ENCODE measurements around the gene MINAR1.
"Not testable (repeated sequence)": the region's sequence is repeated elsewhere in the genome, so short reads cannot be mapped to it uniquely, and the experiment has no call there.

MINAR1 gene

GRCh38 chr15:79431636-79432344 lies at the start of gene MINAR1:
TSS of gene MINAR1 (plus strand) at chr15:79432336. CDS start at chr15:79456148, 23,812 bp downstream.
- DNase-seq (ENCODE audit: low spot score) = no peak

DNA sequence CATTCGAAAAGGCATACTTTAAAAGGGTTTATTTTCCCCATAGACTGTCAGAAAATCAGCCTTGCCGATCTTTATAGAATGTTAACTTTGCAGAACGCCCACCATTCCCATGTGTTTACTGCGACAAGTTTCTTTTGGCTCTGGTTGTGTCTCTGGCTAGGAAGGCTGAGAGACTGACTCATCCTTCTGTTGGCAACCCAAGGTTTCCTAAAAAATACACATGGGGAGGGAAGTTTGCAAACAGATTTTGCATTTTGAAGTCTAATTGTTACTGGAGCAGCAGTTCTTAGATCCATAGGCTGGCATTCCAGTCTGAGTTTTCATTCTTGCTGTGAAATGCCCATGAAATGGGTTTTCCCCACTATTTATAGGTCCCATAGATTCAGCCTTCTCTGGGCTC lies 37.9 kb upstream of the MINAR1 start:
- no peak for DNase-seq (ENCODE audit: low spot score)

DNA sequence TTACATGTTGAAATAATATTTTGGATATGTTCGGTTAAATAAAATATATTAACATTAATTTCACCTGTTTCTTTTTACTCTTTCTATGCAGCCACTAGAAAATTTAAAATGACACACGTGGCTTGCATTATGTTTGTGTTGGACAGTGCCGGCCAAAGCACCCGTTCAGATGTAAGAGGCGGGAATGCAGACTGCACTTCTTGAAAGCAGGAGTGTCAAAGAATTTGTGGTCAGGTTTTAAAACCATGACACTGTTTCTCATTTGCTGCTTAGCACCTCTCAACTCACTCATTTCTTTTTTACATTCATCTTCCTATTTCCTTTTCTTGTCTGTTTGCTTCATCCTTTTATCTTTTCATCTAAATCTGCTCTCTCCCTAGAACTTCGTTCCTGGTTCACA lies 35.3 kb upstream of the MINAR1 start:
- DNase-seq (ENCODE audit: low spot score) = no peak

- DNase-seq (ENCODE audit: low spot score) = no peak
Observed at GRCh38 chr15:79397269-79397910, 34.7 kb upstream of the MINAR1 start.

DNA sequence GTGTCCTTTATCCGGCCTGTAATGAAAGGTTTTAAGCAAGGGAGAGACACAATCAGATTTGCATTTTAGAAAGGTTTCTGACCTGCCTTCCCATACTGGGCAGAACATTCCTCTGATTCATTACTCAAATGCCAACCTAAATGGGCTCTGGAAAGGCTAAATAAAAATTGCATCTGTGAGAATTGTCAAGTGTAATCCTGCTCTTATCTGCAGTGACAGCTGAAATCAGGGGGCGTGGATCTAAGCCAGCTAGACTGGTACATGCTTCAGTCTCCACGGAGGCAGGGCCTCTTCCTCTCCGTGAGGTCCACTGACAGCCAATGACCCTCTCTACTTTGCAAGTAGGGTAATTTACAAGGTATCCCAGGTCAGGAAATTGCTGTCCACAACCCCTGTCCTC lies 32.5 kb upstream of the MINAR1 start:
- DNase-seq (ENCODE audit: low spot score) = no peak

DNA sequence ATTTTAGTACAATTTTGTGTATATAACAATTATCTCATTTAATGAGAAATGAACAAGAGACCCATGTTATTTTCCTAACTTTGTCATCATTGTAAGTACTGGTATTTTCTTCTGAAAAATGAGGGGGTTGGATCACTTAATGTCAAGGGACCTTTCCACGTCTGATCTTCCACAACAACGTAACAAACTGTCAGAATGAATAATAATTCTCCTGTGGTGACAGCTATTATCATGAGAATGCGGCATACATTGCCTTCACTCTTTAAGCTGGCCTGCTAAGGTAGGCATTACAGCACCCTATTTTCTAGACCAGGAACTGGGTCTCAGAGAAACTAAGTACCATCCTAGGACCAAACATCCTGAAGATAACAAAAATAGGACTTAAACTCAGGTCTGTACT lies 31.5 kb upstream of the MINAR1 start:
- DNase-seq (ENCODE audit: low spot score) = no peak

GRCh38 chr15:79401301-79401700 lies 30.8 kb upstream of the MINAR1 start:
- DNase-seq (ENCODE audit: low spot score) = no peak

- DNase-seq (ENCODE audit: low spot score) = no peak
Observed at GRCh38 chr15:79402136-79402535, 30.0 kb upstream of the MINAR1 start.

- no peak for DNase-seq (ENCODE audit: low spot score)
Observed at GRCh38 chr15:79403501-79403900, 28.6 kb upstream of the MINAR1 start.

DNA sequence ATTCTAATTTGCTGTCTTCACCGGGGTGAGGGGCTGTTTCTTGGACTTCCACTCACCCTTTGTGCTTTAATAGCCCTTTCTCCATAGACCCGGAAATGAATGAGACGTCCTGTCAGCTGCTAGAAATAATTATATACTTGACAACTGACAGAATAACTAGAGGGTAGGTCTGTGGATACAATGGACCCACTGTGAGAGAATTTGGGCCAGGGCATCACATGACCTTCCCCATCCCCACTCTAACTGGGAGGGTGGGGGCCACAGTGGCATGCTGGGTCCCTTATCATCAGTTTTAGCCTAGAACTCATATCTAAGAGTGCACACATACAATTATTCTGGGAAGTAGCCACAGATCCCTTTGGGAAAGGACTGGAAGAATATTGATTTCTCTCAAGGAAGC lies 25.9 kb upstream of the MINAR1 start:
- DNase-seq (ENCODE audit: low spot score) = peak; percentile 66

DNA sequence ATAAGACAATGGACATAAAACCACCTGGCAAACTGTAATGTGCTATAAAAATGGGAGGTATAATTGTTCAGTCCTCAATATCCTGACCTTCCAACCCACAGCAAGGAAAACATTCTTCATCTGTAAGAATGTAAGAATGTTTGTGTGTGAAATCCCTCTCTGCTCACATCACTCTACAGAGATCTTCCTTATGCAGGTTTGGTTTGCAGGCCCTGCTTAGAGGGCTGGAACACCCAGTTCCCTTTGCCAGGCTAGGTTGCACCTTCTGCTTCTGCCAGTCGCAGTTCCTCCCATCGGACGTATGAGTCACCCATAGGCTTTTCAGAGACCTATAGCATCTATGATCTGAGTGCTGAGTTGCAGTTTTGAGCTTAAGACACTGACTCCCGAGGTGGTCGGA lies 24.1 kb upstream of the MINAR1 start:
- no peak for DNase-seq (ENCODE audit: low spot score)

DNA sequence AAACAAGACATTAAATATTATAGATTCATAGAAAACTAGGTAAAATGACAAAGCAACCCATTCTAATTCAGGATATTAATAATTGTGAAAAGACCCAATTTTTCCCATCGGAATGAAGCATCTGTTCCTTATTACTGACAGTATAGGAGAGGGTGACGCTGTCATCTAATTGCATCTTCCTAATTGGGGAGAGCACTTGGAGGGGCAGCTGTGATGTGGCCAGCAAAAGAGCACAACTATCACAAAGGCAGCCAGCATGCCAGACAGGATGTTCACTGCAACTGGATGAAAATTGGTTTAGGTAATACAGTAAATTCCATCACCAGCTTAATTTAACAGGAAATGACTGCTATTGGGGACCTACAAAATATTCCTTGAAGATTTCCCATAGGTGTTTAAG lies 21.9 kb upstream of the MINAR1 start:
- DNase-seq (ENCODE audit: low spot score) = no peak

- DNase-seq (ENCODE audit: low spot score) = no peak
Observed at GRCh38 chr15:79412010-79412409, 20.1 kb upstream of the MINAR1 start.

DNA sequence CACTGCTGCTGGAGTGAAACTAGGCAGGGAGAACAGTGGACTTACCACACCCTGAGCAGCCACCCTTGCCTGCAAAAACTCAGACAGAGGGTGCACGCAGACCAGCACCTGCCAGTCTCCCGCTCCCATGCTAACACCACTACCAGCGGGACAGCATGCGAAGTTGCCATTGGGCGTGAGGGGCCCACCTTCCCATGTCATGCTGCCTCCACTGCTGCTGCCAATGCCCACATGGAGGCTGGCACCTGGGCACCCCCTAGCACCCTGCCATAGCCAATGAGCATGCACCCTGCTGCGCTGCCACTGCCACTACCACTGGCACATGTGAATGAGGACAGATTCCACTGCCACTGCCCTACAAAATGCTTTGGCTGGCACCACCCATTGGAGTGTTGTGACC lies 19.7 kb upstream of the MINAR1 start:
- no peak for DNase-seq (ENCODE audit: low spot score)

DNA sequence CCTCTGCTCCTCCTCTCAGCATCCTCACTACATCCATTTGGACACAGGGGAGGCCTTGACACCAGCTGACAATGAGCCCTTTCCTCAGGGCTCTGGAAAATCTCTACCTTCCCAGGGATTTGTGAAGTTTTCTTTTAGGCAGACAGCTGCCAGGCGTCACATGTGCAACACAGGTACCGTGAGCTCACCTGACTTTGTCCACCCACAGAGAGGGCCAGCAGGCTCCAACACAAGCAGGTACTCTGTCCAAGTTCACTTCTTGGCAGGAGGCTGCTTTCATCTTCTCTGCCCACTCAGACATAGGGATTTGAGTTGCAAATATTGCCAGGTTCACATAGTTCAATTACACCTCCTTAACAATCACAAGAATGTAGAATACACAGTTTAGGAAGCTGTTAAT lies 15.3 kb upstream of the MINAR1 start:
- DNase-seq (ENCODE audit: low spot score) = no peak

DNA sequence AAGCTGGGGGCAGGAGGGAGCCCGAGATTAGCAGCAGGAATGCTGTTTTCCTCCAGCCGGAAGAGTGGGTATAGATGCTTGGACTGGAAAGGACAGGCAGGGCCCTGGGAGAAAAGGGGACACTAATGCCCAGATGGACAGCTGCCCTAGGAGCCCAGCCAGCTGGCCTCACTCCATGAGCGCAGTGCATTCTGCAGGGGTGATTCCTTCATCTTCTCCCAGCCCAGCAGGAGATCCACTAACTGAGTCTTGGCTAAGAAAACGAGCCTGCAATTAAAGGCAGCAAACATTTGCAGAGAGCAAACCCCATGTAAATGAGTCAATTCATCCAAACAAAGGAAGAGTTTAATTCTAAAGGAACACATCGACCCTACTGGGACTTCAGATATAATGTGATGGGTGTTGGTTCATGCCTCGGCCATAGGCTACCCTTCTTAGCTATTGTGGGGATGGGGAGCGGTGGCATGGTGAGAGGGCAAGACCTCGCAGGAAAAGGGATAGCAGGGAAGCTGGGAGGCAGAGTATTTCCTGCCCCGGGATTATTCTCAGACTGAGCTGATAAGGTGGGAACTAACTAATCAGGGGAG lies 13.3 kb upstream of the MINAR1 start:
- no peak for DNase-seq (ENCODE audit: low spot score)

- DNase-seq (ENCODE audit: low spot score) = no peak
Observed at GRCh38 chr15:79425591-79426295, 6.4 kb upstream of the MINAR1 start.

DNA sequence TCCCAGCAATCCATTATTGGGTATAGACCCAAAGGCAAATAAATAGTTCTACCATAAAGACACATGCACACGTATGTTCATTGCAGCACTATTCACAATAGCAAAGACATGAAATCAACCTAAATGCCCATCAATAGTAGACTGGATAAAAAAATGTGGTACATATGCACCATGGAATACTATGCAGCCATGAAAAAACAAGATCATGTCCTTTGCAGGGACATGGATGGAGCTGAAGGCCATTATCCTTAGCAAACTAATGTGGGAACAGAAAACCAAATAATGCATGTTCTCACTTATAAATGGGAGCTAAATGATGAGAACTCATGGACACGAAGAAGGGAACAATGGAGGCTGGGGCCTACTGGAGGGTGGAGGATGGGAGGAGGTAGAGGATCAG lies 5.2 kb upstream of the MINAR1 start:
- not testable (repeated sequence) for DNase-seq (ENCODE audit: low spot score)

DNA sequence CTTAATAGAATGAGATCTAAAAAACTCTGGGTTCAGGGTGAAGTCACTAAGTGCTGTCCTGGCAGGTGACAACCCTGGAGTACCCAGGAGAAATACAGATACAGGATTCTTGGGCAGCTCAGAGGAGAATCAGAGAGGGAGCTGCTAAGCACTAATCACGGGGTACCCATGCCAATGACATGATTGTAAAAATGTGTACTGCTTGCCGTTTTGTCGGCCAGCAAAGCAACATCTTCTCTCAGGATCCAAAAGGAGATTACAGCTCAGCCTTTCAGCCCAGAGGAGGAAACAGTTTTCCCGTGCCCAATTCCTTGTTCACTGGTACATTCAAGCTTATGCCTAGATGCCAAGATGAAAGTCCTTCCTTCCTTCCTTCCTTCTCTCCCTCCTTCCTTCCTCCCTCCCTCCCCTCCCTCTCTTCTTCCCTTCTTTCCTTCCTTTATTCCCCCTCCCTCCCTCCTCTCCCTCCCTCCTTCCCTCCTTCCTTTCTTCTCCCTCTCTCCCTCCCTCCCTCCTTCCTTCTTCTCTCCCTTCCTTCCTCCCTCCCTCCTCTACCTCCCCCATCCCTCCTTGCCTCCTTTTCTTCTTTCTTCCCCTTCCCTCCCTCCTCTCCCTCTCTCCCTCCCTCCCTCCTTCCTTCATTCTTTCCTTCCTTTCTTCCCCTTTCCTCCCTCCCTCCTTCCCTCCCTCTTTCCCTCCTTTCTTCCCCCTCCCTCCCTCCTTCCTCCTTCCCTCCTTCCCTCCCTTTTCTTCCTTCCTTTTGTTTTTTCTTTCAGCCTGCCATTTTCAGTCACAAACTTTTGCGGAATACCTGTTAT lies 4.1 kb upstream of the MINAR1 start:
- DNase-seq (ENCODE audit: low spot score) = no peak

DNA sequence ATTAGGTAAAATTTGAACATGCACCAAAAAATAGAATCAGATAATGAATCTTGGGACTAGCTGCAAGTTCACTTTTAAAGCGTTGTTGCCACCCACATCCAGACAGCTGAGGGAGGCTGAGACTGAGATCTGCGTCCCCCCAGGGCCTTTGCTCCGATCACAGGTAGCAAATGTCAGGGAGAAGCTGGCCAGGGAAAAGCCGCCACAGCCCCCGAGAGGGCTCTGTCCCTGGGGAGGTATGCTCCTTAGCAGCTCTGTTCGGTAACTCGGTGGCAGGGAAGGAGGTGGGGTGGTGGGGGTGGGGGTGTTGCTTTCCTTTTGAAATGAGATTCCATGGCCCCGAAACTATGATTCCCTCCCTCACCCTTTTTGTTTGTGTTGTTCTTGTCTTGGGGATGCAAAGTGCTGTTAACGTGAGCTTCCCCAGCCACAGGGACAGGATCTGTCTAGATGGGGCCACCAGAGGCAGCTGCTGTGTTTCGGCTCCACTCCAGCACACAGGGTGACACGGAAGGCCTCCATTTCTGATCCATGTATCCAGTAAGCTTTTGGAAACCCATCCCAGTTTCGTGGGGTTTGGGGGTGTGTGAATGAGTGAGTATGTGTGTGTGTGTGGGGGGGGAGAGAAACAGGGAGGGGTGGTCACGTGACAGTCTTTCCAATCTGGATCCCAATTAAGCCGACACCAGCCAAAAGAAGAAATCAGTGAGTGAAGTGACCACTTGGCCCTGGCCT lies 1.1 kb upstream of the MINAR1 start:
- no peak for DNase-seq (ENCODE audit: low spot score)

Measured in COLO829 (cell line).